Activated naive CD4-positive, alpha-beta T cell treated with anti-CD3 and anti-CD28 coated beads, Interleukin-2, amount 50 U/mL, for 72 hours (primary cell): Measurements from ENCODE around the gene FZD8. TPM values are rescaled to one million over a fixed set of nuclear protein-coding genes. Genes with fewer than 3 reads are reported as not detected.
A peak's percentile ranks its signal among the peaks of the same experiment; 100 is the strongest.

ENCODE experiments used
- ATAC-seq, 2 donors: fragments of 150-1000 bp; cut with Tn5 transposase; 2 replicates each; pipeline ENCODE4 v1.10.0; 2021; ENCODE audit warnings: mild to moderate bottlenecking in 2 of 2, moderate library complexity in 2 of 2
- DNase-seq, 2 donors: peaks; one replicate each; pipeline ENCODE4 v3.0.0; 2021 to 2022; ENCODE audit warnings: low spot score in 2 of 2
- H3K27ac Mint-ChIP-seq, 2 donors: one replicate each; pipeline ENCODE4 v1.8.0; 2022; ENCODE audit warnings: mild to moderate bottlenecking in 2 of 2, mixed read lengths in 2 of 2
- H3K36me3 Mint-ChIP-seq, 2 donors: one replicate each; pipeline ENCODE4 v1.8.0; 2022; ENCODE audit warnings: mixed read lengths in 2 of 2
- H3K9me3 Mint-ChIP-seq, 2 donors: one replicate each; pipeline ENCODE4 v1.8.0; 2022; ENCODE audit warnings: mixed read lengths in 2 of 2
- total RNA-seq, 2 donors: library from RNA; stranded (reverse); gene quantifications; one replicate each; pipeline ENCODE4 v1.2.3, GENCODE V29; 2022

Gene FZD8
- total RNA-seq, 2 donors from 2014 or later = 0.14 to 0.18 TPM

DNA sequence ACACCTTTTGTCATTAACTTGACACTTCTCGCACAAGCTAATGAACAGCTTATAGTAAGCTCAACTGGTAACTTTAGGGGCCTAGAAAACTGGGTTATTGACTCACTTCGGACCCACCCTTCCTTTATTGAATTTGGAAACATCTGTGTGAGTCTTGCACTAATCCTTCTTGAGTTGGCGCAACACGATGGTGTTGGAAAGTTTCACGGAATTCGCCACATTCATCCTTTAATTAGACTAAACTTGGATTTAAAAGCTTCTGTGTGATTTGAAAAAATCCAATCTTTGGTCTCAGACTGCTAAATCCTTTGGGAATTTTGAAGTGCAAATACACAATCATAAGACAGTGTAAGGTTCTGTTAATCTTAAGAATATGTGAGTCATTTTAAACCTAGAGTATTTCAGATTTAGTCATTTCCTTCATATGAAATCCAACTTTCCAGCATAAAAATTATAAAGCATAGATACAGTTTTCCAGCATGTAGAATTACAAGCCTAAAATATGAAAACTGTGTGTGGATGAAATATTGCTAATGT, 15.1 kb downstream of the FZD8 start:
- ATAC-seq = no peak
- no peak for DNase-seq
- Mint-ChIP-seq H3K9me3 (no peaks in the 10 kb centered on the region), H3K36me3 (no peaks in the 10 kb centered on the region), H3K27ac (no peak overlapping the region)

- DNase-seq = no peak
- H3K36me3 Mint-ChIP-seq = peaks cover 0 to 6% of the 10 kb centered on the region in 2 donors
- H3K9me3 Mint-ChIP-seq = peaks cover 0 to 4% of the 10 kb centered on the region in 2 donors
- H3K27ac Mint-ChIP-seq = no peak overlapping the region
- no peak for ATAC-seq
Observed at GRCh38 chr10:35614312-35614711, 27.8 kb downstream of the FZD8 start.

DNA sequence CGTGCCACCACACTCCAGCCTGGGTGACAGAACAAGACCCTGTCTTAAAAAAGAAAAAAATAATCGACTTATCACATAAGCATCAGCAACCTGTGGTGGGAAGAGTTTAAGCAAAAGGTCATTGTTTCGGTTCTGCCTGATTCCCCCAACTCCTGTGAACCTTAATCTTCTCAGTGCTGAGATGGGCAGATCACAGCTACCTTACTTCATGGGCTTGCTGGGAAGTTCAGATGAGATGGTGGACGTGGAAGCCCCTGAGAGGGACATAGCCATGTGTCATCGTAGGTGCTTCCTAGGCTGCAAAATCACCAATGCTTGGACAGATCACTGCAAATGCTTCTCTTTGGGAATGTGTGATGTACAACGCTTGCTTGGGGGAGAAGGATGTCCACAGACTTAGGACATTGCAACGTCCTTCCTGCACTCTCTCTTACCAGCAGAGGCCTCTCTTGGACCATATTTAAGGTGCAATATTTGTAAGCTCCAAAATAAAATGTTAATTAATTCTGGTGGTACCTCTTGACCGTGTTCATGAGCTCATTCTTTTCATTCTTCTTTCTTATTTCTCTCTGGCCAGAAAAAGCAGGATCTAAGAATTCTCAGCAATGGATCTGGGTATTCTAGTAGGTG, 28.4 kb downstream of the FZD8 start:
- ATAC-seq (no peak), DNase-seq (no peak)
- peaks cover 0 to 6% of the 10 kb centered on the region in 2 donors for H3K36me3 Mint-ChIP-seq
- no peak overlapping the region for H3K27ac Mint-ChIP-seq
- peaks cover 0 to 4% of the 10 kb centered on the region in 2 donors for H3K9me3 Mint-ChIP-seq

DNA sequence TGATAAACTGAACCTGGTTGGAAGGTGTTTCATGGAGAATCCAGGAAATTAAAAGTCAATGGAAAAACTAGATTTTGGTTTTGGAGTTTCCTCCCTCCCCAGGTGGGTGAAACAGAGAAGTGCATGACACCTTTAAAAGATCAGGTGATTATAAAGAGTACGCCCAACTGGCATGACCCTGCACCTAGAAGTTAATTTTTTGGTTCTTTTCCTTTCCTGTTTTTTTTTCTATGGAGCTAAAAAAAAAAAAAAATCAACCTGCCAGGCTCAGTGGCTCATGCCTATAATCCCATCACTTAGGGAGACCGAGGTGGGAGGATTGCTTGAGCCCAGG, 29.0 kb downstream of the FZD8 start:
- DNase-seq = no peak
- Mint-ChIP-seq H3K9me3 (peaks cover 0 to 4% of the 10 kb centered on the region in 2 donors), H3K27ac (no peak overlapping the region), H3K36me3 (peaks cover 0 to 6% of the 10 kb centered on the region in 2 donors)
- ATAC-seq = no peak

GRCh38 chr10:35612385-35613106, 29.6 kb downstream of the FZD8 start:
- no peak for DNase-seq
- Mint-ChIP-seq H3K27ac (no peak overlapping the region), H3K9me3 (peaks cover 0 to 4% of the 10 kb centered on the region in 2 donors), H3K36me3 (peaks cover 0 to 6% of the 10 kb centered on the region in 2 donors)
- no peak for ATAC-seq

DNA sequence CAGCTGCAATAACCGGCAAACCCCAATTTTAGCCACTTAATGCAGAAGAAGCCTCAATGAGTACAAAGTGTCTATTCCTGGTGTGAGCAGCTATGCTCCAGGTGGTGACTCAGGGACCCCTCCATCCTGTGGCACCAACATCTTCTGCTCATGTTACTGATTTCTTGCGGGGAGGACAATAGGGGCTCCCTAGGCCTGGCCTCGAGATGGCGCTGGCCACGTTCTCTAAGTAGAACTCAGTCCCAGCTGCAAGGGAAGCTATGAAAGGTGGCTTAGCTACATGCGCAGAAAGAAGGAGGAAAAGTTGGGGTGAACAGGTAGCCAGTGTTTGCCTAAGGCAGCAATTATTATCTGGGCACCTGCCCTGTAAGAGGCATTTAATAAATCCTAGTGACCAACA, 30.3 kb downstream of the FZD8 start:
- DNase-seq (no peak), ATAC-seq (no peak)
- no peak overlapping the region for H3K27ac Mint-ChIP-seq
- peaks cover 0 to 4% of the 10 kb centered on the region in 2 donors for H3K9me3 Mint-ChIP-seq
- peaks cover 0 to 6% of the 10 kb centered on the region in 2 donors for H3K36me3 Mint-ChIP-seq

GRCh38 chr10:35608328-35608672, 33.8 kb downstream of the FZD8 start:
- peaks cover 2 to 6% of the 10 kb centered on the region in 2 donors for H3K36me3 Mint-ChIP-seq
- ATAC-seq (no peak), DNase-seq (no peak)
- H3K9me3 Mint-ChIP-seq = peaks cover 0 to 4% of the 10 kb centered on the region in 2 donors
- no peak overlapping the region for H3K27ac Mint-ChIP-seq

GRCh38 chr10:35607475-35608327, 34.4 kb downstream of the FZD8 start:
- peak in 1 of 2 donors; percentile 5 for DNase-seq
- no peak overlapping the region for H3K27ac Mint-ChIP-seq
- peak; percentile 31 to 70 for ATAC-seq
- peaks cover 0 to 4% of the 10 kb centered on the region in 2 donors for H3K9me3 Mint-ChIP-seq
- peaks cover 4 to 6% of the 10 kb centered on the region in 2 donors for H3K36me3 Mint-ChIP-seq

- Mint-ChIP-seq H3K9me3 (peaks cover 0 to 4% of the 10 kb centered on the region in 2 donors), H3K36me3 (peaks cover 4 to 9% of the 10 kb centered on the region in 2 donors), H3K27ac (no peak overlapping the region)
- DNase-seq (no peak), ATAC-seq (no peak)
Observed at GRCh38 chr10:35606430-35606829, 35.7 kb downstream of the FZD8 start.

DNA sequence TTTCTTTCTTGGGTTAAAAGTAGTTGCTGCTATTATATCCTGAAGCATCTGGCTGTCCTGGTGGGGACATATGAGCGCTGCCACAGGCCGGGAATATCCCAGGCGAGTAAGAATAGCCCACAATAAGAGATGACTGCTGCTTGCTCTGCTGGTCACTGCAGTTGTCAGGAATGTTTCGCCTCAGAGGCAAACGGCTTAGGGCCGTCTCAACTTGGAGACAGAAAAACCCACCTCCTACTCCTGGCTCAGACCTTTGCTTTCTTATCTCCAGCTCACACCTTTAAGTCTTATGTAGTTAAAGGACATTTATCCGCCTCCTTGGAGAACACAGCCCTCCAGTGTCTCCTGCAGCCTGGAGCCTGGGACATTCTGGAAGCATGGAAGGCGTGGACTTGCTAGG, 36.9 kb downstream of the FZD8 start, which contains the start of gene GJD4:
Gene GJD4 (plus strand): TSS at position 151 of the 400 bp plus-strand sequence. CDS start 227 bp downstream, at position 378.
- peaks cover 0 to 4% of the 10 kb centered on the region in 2 donors for H3K9me3 Mint-ChIP-seq
- no peak for DNase-seq
- peaks cover 4 to 14% of the 10 kb centered on the region in 2 donors for H3K36me3 Mint-ChIP-seq
- no peak within 1 kb of the TSS for H3K27ac Mint-ChIP-seq
- no peak for ATAC-seq

DNA sequence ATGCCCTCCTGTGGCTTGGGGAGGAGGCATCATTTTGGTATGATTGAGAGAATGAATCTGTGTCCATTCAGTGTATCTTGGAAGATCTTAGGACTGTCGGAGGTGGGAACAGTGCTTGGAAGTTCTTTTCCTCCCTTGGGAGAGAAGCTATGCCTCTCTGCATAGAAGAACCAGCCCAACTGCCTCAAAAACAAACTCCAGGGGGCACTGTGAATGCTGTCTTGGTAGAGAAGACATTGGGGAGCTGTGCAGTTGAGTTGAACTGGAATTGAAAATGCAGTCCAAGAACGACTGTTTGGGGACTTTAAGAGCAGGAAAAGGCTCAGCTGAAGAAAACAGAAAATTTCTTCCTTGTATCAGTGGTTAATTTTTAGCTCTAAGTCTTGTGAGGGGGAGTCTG, 41.9 kb downstream of the FZD8 start:
- DNase-seq = no peak
- H3K36me3 Mint-ChIP-seq = peaks cover 4 to 8% of the 10 kb centered on the region in 2 donors
- no peak for ATAC-seq
- no peak overlapping the region for H3K27ac Mint-ChIP-seq
- no peaks in the 10 kb centered on the region for H3K9me3 Mint-ChIP-seq

- ATAC-seq = no peak
Observed at GRCh38 chr10:35598379-35598778, 43.7 kb downstream of the FZD8 start.

GRCh38 chr10:35595106-35595505, 47.0 kb downstream of the FZD8 start:
- Mint-ChIP-seq H3K36me3 (peaks cover 5 to 6% of the 10 kb centered on the region in 2 donors), H3K27ac (no peak overlapping the region), H3K9me3 (peaks cover 8 to 9% of the 10 kb centered on the region in 2 donors)
- ATAC-seq = no peak
- DNase-seq = no peak

More at GRCh38 chr10:35598379-35598778, 43.7 kb downstream of the FZD8 start:
- H3K36me3 Mint-ChIP-seq = peaks cover 2 to 8% of the 10 kb centered on the region in 2 donors
- H3K27ac Mint-ChIP-seq = no peak overlapping the region
- H3K9me3 Mint-ChIP-seq = peaks cover under 1% of the 10 kb centered on the region in 2 donors
- no peak for DNase-seq

DNA sequence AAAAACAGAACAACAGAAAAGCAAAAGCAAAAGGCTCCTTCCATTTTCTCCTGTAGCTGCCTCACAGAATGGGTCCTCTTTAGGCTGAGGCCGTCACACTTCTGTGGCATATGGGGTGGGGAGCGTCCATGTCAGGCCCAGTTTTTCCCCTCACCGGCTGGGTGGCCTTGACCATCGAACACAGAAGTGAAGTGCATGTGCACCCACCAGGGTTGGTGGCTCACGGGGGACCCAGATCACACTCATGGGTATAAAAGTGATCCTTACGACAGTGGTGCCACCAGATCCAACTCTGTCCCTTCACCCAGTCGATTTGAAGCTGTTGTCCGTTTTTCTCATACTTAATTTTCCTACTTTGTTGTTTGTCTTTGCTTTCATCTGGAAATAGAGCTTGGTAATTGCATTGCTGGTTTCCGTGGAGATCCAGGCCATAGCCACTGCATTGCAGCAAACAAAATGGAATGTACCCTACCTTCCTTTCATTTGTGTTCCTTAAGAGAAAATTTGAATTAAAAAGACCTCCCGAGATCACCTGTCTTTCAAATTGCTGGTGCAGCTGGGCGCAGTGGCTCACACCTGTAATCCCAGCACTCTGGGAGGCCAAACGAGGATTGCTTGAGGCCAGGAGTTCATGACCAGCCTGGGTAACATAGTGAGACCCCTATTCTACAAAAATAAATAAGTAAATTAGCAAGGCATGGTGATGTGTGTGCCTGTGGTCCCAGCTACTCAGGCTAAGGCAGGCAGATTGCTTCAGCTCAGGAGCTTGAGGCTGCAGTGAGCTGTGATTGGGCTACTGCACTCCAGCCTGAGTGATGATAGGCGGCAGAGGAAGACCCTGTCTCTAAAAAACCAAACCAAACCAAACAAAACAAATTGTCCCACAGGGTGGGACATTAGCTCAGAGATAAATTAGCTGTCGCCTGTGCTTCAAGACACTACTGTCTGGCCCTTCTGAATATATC, 47.7 kb downstream of the FZD8 start:
- DNase-seq (no peak), ATAC-seq (no peak)
- no peak overlapping the region for H3K27ac Mint-ChIP-seq
- H3K9me3 Mint-ChIP-seq = peaks cover 8 to 9% of the 10 kb centered on the region in 2 donors
- peaks cover 5 to 6% of the 10 kb centered on the region in 2 donors for H3K36me3 Mint-ChIP-seq

- DNase-seq (no peak), ATAC-seq (no peak)
- Mint-ChIP-seq H3K9me3 (peaks cover 8 to 13% of the 10 kb centered on the region in 2 donors), H3K36me3 (peaks cover 5 to 6% of the 10 kb centered on the region in 2 donors), H3K27ac (no peak overlapping the region)
Observed at GRCh38 chr10:35592441-35592840, 49.7 kb downstream of the FZD8 start.

- Mint-ChIP-seq H3K27ac (no peak overlapping the region), H3K36me3 (peaks cover 5 to 6% of the 10 kb centered on the region in 2 donors), H3K9me3 (peaks cover 8 to 13% of the 10 kb centered on the region in 2 donors)
- ATAC-seq (no peak), DNase-seq (no peak)
Observed at GRCh38 chr10:35588836-35589235, 53.3 kb downstream of the FZD8 start.
